Right kidney (tissue), 1 donor: Measurements from ENCODE around the gene SYNDIG1.

Experiments
- DNase-seq: peaks from one replicate; pipeline ENCODE4 v3.0.0-alpha.2; 2016

SYNDIG1 gene

DNA sequence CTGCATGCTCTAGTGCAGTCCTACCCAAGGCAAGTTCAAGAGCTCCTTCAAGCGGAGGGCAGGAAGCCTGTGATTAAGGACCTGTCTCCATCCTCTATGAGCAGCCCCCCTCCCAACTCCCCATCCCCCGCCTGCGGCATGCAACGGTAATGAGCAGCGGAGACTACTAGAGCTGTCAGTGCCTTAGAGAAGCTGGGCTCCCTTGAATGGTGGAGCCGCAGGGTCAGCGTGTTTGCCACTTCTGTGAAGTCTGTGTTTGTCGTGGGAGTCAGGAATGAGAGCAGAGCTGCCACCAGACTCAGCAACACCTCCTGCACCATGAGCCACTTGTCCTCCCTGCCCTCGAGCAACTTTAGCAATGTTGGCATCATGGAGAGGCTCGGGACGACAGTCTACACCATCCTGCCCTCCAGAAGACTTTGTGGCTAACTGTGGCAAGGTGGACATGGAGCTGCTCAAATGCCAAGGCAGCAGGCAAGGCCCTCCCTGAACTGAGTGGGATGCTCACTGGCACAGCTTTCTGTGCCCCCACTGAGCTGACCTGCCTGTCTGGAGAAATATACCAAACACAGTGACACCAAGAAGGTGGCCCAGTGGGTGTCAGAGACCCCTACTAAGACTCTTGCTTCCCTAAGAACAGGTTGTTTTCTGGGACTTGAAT is 23.8 kb upstream of the SYNDIG1 start:
- no peak for DNase-seq

DNA sequence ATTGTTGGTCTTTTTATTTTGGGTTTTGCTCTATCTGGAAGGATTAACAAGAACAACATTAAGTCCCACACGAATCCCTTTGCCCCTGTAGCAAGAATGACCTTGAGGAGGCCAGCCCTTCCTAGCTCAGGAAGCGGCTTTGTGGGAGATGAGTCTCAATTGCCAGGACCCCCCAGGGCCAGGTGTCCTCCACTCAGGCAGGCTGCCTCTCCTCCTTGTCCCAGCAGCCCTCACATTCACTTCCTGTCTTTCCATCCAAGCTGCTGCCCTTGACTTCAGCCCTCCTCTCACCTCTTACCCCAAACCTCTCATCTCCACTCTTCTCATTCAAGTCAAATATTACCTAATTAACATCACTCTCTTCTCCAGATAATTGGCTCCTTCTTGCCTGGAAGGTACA is 22.6 kb upstream of the SYNDIG1 start:
- DNase-seq = no peak

DNA sequence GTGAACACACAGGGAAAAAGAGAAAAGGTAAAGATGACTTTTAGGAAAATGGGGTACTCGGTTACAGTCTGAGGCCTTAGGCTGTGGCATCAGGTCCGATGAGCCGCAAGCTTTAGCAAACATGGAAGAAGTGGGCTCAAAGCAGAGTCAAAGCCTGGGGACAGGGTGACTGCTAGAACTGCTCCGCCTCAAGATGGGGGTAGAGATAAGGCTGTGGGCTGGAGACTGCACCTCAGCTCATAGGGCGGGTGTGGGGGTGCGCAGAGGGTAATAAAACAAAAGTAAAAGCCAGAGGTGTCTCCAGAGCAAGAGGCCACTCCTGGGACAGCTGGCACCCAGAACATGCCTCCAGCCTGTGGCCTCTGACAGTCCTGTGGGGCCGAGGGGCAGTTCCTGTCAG is 21.3 kb upstream of the SYNDIG1 start:
- no peak for DNase-seq

DNA sequence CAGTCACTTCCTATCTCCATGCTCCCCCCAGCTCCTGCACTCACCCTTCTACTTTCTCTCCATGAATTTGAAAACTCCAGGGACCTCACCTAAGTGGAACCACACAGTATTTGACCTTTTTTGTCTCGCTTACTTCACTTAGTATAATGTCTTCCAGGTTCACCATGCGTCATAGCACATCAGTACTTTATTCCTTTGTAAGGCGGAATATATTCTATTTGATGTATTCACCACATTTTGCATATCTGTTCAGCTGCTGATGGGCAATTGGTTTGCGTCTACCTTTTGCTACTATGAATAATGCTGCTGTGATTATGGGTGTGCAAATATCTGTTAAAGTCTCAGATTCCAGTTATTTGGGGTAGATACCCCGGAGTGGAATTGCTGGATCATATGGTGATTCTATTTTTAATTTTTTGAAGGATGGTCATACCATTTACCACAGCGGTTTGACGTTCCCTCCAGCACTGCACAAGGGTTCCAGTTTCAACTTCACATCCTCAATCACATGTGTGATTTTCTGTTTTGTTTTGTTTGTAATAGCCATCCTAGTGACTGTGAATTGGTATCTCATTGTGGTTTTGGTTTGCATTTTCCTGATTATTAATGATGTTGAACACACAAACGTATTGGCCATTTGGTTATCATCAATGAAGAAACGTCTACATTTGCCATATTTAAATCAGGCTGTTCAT is 20.3 kb upstream of the SYNDIG1 start:
- DNase-seq = no peak

DNA sequence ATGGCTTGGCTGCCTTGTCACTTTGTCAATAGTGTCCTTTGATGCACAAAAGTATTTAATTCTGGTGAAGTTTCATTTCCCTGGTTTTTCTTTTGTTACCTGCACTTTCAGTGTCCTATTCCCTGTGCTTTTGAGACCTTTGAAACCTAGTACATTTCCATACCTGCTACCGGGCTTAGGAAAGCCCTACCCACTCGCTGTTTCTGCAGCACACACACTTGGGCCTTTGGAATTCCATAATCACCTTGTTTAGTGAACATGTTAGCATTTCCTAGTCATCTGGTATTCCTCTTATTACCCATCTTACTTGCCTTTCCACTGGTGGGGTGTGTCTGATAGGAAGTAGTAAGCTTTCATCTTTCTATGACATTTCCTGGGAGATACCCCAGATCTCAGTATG is 19.3 kb upstream of the SYNDIG1 start:
- no peak for DNase-seq

DNA sequence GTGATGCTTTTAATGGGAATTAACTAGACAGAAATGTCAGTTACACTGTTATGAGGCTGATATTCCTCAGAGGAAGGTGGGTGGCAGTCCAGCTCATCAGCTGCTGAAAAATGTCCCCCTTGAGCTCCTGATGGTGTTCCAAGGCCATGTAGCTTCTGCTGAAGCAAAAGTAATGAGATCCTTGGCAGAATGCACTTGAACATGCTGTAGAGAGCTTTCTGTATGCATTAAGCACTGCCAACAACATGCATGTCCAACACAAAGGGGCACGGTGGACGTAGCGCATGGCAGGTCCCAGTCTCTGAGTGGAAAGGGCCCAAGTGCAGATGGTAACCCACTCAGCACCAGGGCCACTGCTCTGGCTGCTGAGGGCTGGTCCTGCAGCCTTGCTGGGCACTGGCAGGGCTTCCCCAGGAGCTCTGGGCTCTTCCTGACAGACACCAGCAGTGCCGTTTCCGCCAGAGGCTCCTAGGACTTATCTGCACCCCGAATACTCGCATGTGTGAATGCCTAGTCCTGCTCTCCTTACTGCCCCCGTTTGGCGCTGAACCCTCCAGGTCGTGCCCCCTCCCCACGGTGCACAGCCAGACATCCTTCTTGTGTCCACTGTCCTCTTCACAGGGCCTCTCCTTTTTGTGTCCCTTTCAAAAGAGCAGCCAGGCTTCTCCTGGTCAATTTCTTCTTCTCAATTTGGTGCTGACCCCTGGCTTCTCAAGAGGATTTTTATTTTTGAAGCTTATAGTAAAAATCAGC is 18.6 kb upstream of the SYNDIG1 start:
- DNase-seq = no peak

DNA sequence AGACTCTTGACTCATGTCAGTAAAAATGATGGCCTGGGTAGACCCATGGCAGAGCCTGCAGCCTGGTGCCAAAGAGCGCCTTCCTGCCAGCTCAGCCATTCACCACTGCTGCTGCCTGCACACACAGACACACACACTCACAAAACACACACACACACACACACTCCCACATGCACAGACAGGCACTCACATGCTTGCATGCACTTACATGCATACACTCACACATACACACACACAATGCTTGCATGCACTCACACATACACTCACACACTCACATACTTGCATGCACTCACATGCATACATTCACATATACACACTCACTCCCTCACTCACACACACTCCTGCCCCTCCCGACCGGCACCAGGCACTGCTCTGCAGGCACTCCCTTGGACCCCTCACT is 18.0 kb upstream of the SYNDIG1 start:
- no peak for DNase-seq

DNA sequence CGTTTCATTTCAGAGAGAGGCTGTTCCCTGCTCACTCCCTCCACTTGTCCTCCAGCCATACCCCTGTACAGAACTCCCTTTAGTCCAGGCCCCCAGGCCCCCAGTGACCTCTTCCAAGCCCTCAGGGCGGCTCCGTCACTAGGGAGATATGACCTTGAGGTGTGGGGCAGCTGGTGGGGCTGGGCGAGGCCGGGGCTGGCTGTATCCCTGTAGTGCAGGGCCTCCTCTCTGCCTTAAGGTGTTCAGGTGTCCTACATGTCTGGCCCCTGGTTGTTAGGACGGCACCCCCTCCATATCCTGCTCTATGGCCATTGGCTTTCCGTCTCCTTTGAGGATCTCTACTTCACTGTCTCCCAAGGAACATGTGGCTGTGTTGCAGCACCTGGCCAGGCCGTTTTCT is 17.4 kb upstream of the SYNDIG1 start:
- no peak for DNase-seq

DNA sequence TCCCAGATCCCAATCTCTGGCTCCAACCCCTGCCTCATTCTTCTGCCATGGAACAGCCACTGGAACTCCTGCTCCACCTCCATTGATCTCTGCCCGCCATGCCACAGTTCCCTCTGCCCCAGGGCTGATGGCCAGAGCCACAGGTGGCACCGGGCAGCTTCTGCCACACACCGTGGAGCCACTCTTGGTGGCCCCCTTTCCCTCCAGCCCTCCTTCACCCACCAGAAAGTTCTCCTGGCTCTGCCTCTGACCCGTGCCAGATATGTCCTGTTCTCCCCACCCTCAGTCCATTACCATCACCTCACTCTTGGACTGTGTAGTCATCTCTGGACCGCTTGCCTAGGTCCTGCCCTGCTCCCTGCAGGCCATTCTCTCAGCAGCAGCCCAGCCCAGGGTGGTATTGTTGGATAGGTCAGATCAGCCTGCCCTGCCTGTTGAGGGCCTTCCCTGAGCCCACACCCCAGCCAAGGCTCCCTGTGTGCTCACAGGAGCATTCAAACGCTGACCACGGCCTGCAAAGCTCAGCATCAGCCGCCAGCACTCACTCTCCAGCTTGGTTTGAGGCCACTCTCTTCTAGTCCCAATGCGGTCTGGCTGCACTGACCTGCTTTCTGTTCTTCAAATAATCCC is 16.8 kb upstream of the SYNDIG1 start:
- no peak for DNase-seq

DNA sequence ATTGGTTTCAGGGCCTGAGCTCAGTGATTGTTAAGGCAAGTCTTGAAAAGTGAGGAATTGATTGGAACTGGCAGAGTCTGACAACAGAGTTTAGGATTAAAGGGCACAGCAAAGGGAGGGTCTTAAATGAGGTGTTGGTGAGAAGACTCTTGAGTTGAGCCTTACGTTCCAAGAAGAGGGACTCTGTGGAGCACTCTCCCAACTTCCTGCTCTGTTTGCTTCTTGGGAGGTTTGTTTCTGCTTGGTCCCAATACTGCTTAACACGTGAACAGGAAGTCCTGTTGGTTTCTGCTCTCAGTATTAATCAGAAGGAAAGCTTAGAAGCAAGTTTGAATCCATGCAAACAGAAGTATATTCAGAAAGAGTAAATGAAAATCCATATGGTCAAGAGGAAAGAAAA is 15.6 kb upstream of the SYNDIG1 start:
- no peak for DNase-seq

DNA sequence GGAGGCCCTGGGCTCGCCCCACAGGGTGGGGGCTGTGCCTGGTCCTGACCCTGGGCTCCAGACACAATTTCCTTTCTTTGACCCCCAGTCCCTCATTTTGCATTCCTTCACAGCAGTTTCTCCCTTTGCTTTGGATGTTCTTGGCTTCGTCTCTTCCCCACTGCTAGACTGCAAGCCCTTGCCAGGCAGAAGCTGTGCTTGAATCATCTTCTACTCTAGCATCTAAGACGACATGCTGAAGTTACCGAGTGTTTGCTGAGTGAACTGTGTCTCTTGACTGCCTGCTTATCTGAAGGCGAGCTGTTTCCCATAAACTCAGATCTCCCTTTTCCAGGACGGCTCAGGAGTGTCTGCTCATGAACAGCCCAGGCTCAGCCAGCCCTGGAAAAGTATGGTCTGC is 14.3 kb upstream of the SYNDIG1 start:
- no peak for DNase-seq

DNA sequence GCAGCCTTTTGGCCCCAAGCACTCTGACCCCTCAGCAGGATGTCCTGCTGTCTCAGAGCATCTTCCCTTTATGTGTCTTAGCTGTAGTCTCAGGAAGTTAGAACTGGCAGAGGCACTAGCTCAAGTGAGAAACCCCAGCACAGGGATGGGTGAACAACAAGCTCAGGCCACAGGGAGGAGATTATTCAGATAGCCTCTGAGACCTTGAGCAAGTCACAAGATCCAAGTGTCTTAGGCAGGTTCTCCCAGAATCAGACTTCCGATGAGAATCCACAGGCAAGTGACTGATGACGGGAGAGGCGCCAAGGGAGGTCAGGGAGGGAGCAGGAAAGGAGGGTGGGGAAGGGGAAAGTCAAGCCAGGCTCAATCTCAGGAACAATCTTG is 13.0 kb upstream of the SYNDIG1 start:
- no peak for DNase-seq

DNA sequence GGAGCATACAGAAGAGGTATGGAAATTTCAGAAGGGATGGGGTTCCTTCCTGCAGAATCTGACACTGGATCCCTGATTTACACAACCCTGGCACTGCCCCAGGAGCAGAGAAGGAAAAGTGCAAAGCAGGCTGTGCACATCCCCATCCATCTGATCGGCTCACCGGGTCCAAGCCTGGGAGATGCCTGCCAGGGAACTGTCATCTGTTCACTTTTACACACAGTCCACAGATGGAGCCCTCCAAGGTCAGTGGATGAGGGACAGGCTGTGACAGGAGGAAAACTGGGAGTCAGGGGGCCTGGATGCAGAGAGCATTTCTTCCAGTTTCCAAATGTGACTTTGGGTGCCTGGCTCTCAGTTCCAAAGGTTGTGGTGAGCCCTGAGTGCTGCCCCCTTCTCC is 11.0 kb upstream of the SYNDIG1 start:
- DNase-seq = no peak

DNA sequence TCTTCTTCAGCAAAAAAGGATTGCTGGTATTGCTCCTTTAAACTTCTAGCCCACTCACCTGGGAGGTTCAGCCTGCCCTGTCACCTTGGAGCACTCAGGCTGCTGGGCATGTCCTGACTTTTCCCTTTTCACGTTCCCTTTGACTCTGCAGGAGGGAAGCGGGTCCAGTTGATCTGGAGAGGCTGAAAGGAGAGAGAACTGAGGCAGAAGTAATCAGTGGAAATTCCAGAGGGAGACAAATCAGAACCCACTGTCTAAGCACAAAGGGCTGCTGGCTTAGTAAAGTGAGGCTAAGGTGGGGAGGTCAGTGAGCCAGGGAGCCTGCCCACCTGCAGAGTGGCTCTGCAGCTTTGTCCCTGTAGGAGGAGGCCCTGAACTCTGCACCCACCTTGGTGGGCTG is 9.7 kb upstream of the SYNDIG1 start:
- DNase-seq = no peak

DNA sequence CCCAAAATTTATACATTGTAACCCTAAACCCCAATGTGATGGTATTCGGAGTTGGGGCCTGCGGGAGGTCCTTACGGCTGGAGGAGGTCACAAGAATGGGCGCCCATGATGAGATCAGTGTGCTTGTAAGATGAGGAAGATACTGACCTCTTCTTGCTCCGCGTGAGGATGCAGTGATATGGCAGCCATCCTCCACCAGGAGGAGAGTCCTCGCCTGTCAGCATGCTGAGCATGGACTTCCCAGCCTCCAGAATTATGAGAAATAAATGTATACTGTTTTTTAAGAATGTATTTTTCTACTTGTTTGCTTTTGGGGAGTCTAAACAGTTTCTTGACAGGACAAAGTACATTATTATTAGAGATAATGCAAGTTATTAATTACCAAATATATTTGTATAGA is 8.7 kb upstream of the SYNDIG1 start:
- no peak for DNase-seq

DNA sequence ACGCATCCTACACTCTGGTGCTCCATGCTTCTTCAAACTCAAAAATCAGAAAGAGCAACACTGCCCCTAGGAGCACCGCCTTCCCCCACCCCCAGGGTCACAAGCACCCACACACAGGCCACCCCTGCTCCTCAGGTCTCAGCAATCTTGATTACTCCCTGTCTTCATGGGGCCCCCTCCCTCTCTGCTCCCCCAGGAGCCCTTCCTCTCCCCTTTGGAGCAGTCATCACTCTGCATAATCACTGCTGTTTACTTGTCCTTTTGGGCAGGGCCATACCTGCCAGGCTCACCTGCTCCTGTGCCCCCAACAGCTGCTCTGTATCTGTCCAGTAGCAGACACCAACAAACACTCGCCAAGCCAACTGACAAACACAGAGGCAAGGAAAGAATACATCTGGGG is 7.6 kb upstream of the SYNDIG1 start:
- no peak for DNase-seq

DNA sequence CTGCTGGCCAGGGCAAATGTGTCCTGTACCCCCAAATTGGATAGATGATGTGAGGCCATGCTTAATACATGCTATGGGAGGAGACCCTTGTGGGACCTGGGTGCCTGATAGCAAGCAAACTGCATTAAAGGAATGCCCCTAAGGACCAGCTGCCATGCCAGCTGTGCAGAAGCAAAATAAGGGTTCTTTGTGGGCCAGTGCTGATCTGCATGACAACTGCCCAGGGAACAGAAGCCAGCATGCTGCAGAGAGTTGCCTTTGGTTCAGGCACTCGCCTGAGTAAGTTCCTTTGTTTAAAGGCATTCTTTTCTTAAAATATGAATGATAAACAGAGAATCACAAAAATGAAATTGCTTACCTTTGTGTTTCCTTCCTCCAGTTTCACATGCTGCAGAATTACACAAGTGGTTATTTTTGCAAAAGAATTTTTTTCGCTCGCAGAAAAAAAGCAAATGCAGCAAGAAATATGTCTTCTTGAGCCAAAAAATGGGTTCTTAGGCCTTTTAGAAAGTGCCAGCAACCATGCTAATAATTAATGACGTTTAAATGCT is 6.9 kb upstream of the SYNDIG1 start:
- no peak for DNase-seq

DNA sequence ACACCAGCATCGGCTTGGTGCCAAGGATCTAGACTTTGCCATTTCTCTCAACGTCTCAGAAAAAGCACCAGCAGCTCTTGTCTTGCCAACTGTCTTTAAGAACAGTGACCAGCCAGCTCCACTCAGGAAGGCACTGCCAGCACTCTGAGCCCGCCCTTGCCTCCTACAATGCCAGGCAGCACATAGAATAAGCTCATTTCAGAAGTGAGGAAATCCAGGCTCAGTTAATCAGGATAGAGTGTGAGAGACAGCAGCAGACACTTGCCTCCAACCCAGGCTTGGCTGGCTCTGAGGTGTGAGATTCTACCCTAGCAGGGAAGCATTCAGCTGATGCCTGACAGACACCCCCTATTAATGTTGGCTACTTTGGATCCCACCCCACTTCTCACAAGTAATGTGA is 4.3 kb upstream of the SYNDIG1 start:
- no peak for DNase-seq

DNA sequence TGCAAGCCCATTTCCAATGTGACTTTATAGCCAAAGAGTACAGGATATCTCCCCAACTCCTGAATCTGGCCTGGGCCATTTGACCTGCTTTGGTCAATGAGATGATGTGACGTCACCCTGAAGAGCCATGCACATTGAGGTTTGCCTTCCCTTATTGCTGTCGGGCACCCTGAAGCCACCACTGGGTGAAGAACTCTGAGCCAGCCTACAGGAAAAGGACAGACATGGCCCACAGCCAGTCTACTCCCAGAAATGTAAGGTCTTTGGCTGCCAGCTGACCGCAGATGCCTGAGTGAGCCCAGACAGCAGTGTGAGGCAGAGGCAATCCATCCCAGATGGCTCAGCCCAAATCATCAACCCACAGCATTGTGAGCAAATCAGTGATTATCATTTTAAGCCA is 3.7 kb upstream of the SYNDIG1 start:
- no peak for DNase-seq

DNA sequence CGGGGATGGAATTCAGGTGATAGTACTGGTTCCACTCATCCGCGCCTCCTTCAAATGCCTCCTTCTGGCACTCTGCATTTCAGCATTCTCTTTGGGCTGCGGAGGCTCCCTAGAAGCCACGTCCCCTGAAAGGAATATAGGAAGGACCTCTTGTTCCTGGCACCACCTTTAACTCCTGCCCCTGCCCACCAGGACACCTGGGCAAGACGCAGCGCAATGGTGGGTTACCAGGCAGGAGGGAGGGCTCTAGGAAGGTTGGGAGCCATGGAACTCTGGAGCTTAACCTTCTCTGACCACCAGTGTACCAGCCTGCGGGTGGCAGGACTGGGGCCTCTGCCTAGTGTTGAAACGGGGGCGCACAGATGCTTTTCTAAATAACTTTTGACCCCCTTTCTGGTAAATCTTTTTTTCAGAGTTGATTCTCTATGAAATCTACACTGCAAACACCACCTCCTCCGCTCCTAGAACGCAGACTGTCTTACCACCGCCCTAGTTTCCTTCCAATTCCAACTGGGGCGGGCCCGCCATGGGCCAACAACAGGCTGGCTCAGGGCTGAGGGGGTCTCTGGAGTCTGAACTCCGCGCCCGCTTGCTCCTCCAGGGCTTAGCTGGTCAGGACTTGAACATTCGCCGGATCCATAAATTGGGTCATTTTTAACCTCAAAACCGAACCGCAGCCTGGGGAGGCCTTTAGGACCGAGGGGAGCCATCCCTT is 871 bp upstream of the SYNDIG1 start:
- no peak for DNase-seq

DNA sequence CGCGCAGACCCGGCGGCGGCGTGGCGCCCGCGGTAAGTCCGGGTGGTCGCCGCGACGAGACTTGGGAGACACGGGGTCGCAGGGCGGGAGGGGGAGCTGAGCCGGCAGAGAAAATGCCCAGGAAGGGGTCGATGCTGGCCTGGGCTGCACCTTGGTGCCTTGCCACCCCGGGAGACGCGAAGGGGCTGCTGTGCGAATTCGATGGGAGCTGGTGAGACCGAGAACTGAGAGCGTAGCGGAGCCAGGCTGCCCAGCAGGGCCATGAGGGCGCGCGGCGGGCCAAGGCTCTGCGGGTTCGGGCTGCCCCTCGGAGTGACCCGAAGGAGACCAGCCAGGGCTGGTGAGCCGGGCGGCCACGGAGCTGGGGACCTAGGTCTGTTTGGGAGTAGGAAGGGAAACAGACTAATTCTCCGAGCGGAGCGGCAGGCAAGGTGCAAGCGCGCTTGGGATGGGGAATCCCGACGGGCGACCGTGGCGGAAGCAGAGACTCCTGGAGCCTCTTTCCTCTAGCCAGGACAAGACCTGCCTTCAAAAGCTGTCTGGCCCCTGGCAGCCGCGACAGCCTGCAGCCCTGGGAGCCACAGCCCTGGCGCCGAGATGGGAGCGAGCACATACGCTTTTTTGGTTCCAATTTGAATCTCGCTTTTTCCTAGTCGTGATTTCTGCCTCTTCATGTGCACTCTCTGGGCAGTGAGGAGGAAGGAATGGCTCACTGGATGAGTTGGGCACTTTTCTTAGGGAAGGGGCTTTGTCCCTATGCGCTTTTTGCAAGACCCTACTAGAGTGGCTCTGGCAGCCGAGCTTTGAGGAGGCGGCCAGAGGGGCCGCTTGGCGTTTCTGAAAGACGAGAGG is 691 bp downstream of the SYNDIG1 start:
- peak; percentile 86 for DNase-seq
